WTC11 (cell line): ENCODE measurements around the gene AOAH. TPM values are rescaled to one million over a fixed set of nuclear protein-coding genes. Genes with fewer than 3 reads are reported as not detected.
"Not testable (repeated sequence)": the region's sequence is repeated elsewhere in the genome, so short reads cannot be mapped to it uniquely, and the experiment has no call there.

Experiments used
- ATAC-seq: fragments of 200-7000 bp; cut with Tn5 transposase; 2 replicates; pipeline ENCODE4 v1.10.0; 2021; ENCODE audit warnings: mild to moderate bottlenecking, moderate library complexity
- CTCF ChIA-PET: fragments of 300-600 bp; sonication (Branson Sonifier 250); formaldehyde crosslinking; loops from one replicate; lab custom pipeline; 2021; ENCODE audit warnings: antibody characterized with exemption; lab: Charles Lee
- POLR2A ChIA-PET: fragments of 350-600 bp; sonication (Branson Sonifier 250); formaldehyde crosslinking; loops from one replicate; lab custom pipeline; 2021; ENCODE audit warnings: antibody characterized with exemption; lab: Charles Lee
- DNase-seq: peaks from one replicate; pipeline ENCODE4 v3.0.0; 2021; ENCODE audit warnings: low spot score
- H3K27ac Mint-ChIP-seq: 2 replicates; pipeline ENCODE4 v1.8.0; 2021; ENCODE audit warnings: mixed read lengths
- H3K27me3 Mint-ChIP-seq: 2 replicates; pipeline ENCODE4 v1.8.0; 2021; ENCODE audit warnings: low read depth, mild to moderate bottlenecking, moderate library complexity, mixed read lengths
- H3K36me3 Mint-ChIP-seq: 2 replicates; pipeline ENCODE4 v1.8.0; 2021; ENCODE audit warnings: mixed read lengths
- H3K4me1 Mint-ChIP-seq: 2 replicates; pipeline ENCODE4 v1.8.0; 2022; ENCODE audit warnings: mixed read lengths
- H3K4me3 Mint-ChIP-seq: 2 replicates; pipeline ENCODE4 v1.8.0; 2021; ENCODE audit warnings: mild to moderate bottlenecking, moderate library complexity, mixed read lengths
- H3K9me3 Mint-ChIP-seq: 2 replicates; pipeline ENCODE4 v1.8.0; 2021; ENCODE audit warnings: mixed read lengths
- ATF2 ChIP-seq: sonication (generic); formaldehyde crosslinking; IDR thresholded peaks from 2 replicates; pipeline ENCODE4 v1.8.1; 2022; ENCODE audit warnings: low read depth, missing genetic modification reagents, borderline replicate concordance
- CDX4 ChIP-seq: fragments of 250-450 bp; sonication (Bioruptor Pico); IDR thresholded peaks from 2 replicates; pipeline ENCODE4 v1.9.0; 2021; ENCODE audit warnings: moderate library complexity, mild to moderate bottlenecking, inconsistent platforms, borderline replicate concordance
- ELF4 ChIP-seq: sonication (generic); formaldehyde crosslinking; IDR thresholded peaks from 2 replicates; pipeline ENCODE4 v1.8.1; 2022; ENCODE audit warnings: low read depth, mild to moderate bottlenecking, moderate library complexity, missing genetic modification reagents
- FOXJ3 ChIP-seq: sonication (generic); formaldehyde crosslinking; IDR thresholded peaks from 2 replicates; pipeline ENCODE4 v1.9.0; 2021; ENCODE audit warnings: missing genetic modification reagents, mild to moderate bottlenecking, borderline replicate concordance
- FOXK1 ChIP-seq: sonication (generic); formaldehyde crosslinking; IDR thresholded peaks from 2 replicates; pipeline ENCODE4 v1.8.0; 2022; ENCODE audit warnings: mild to moderate bottlenecking, moderate library complexity, missing genetic modification reagents
- TP53 ChIP-seq: sonication (generic); formaldehyde crosslinking; IDR thresholded peaks from 2 replicates; pipeline ENCODE4 v1.8.1; 2023; ENCODE audit warnings: mild to moderate bottlenecking, missing genetic modification reagents
- ZNF423 ChIP-seq: fragments of 250-450 bp; sonication (Bioruptor Pico); IDR thresholded peaks from 2 replicates; pipeline ENCODE4 v2.1.2; 2022; ENCODE audit warnings: mild to moderate bottlenecking, moderate library complexity
- total RNA-seq: library from RNA; stranded (reverse); gene quantifications from 3 replicates; pipeline ENCODE4 v1.2.3, GENCODE V29; 2021
- TF ChIP-seq, protein P1 (sequence below): fragments of 250-450 bp; sonication (Bioruptor Pico); IDR thresholded peaks from 2 replicates; pipeline ENCODE4 v1.9.0; 2021; ENCODE audit warnings: mild to moderate bottlenecking
- TF ChIP-seq, protein P2 (sequence below): sonication (generic); formaldehyde crosslinking; IDR thresholded peaks from 2 replicates; pipeline ENCODE4 v1.8.1; 2023; ENCODE audit warnings: mild to moderate bottlenecking, missing genetic modification reagents, moderate library complexity

AOAH gene
- total RNA-seq, 1 experiment from 2014 or later: 0.31 TPM

- TF ChIP-seq ATF2 (CRISPR knock-in tag): no peak
Measured at GRCh38 chr7:36468370-36469101, 255.8 kb downstream of the AOAH start (continued).

- H3K27me3 Mint-ChIP-seq, H3K36me3 Mint-ChIP-seq, H3K4me3 Mint-ChIP-seq, H3K4me1 Mint-ChIP-seq, ATAC-seq, DNase-seq, POLR2A ChIA-PET, H3K27ac Mint-ChIP-seq: not testable (repeated sequence)
- CTCF ChIA-PET: interaction anchor here (0.9 kb wide), 1 partner anchor 7 kb away, joined by 3 read pairs; no protein-coding TSS in a partner anchor
- H3K9me3 Mint-ChIP-seq: peaks cover 24% of the 10 kb centered on the region
Measured at GRCh38 chr7:36466001-36466400, 258.3 kb downstream of the AOAH start.

GRCh38 chr7:36464271-36464670, 260.0 kb downstream of the AOAH start:
- peaks cover 3% of the 10 kb centered on the region; the same call in 1 of the 2 replicates for H3K27me3 Mint-ChIP-seq
- ATAC-seq (no peak), DNase-seq (no peak)
- H3K4me1 Mint-ChIP-seq: no peaks in the 10 kb centered on the region
- no peak overlapping the region for H3K27ac Mint-ChIP-seq
- TF ChIP-seq CDX4 (no peak), TP53 (CRISPR knock-in tag) (no peak), ZNF423 (no peak), FOXJ3 (CRISPR knock-in tag) (no peak), ELF4 (CRISPR knock-in tag) (no peak), FOXK1 (CRISPR knock-in tag) (no peak)
- TF ChIP-seq, protein P1, sequence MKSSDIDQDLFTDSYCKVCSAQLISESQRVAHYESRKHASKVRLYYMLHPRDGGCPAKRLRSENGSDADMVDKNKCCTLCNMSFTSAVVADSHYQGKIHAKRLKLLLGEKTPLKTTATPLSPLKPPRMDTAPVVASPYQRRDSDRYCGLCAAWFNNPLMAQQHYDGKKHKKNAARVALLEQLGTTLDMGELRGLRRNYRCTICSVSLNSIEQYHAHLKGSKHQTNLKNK (CRISPR knock-in tag): no peak
- TF ChIP-seq, protein P2, sequence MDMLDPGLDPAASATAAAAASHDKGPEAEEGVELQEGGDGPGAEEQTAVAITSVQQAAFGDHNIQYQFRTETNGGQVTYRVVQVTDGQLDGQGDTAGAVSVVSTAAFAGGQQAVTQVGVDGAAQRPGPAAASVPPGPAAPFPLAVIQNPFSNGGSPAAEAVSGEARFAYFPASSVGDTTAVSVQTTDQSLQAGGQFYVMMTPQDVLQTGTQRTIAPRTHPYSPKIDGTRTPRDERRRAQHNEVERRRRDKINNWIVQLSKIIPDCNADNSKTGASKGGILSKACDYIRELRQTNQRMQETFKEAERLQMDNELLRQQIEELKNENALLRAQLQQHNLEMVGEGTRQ (CRISPR knock-in tag): no peak
- H3K4me3 Mint-ChIP-seq: no peak overlapping the region
- ChIA-PET CTCF (no interaction called here), POLR2A (no interaction called here)
- H3K36me3 Mint-ChIP-seq: peaks cover 9% of the 10 kb centered on the region
- H3K9me3 Mint-ChIP-seq: peaks cover 20% of the 10 kb centered on the region
